Measurements from ENCODE around the gene SPZ1.
A peak's percentile ranks its signal among the peaks of the same experiment; 100 is the strongest.

SPZ1 gene

GRCh38 chr5:80283360-80283759, 36.4 kb upstream of the SPZ1 start:
- DNase-seq (ENCODE audit: low read depth) = no peak
- TF ChIP-seq, protein P1, sequence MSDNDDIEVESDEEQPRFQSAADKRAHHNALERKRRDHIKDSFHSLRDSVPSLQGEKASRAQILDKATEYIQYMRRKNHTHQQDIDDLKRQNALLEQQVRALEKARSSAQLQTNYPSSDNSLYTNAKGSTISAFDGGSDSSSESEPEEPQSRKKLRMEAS (IDR thresholded peaks at IDR 0.05; ENCODE audit: low read depth, low read length) = no peak
- TF ChIP-seq MYC (IDR thresholded peaks at IDR 0.05; ENCODE audit: low read depth, low read length) (no peak), POLR2A (IDR thresholded peaks at IDR 0.05; ENCODE audit: extremely low read depth, insufficient read length) (no peak)
- TF ChIP-seq, protein P2, sequence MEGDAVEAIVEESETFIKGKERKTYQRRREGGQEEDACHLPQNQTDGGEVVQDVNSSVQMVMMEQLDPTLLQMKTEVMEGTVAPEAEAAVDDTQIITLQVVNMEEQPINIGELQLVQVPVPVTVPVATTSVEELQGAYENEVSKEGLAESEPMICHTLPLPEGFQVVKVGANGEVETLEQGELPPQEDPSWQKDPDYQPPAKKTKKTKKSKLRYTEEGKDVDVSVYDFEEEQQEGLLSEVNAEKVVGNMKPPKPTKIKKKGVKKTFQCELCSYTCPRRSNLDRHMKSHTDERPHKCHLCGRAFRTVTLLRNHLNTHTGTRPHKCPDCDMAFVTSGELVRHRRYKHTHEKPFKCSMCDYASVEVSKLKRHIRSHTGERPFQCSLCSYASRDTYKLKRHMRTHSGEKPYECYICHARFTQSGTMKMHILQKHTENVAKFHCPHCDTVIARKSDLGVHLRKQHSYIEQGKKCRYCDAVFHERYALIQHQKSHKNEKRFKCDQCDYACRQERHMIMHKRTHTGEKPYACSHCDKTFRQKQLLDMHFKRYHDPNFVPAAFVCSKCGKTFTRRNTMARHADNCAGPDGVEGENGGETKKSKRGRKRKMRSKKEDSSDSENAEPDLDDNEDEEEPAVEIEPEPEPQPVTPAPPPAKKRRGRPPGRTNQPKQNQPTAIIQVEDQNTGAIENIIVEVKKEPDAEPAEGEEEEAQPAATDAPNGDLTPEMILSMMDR (IDR thresholded peaks at IDR 0.05; ENCODE audit: low read depth, low read length) = no peak
- H3K4me3 ChIP-seq (ENCODE audit: low read depth, low read length) = no peak overlapping the region

- no peak overlapping the region for H3K4me3 ChIP-seq (ENCODE audit: low read depth, low read length)
- peak; percentile 75 for DNase-seq (ENCODE audit: low read depth)
- peak; percentile 68; the same call in 1 of the 2 replicates for TF ChIP-seq MYC (IDR thresholded peaks at IDR 0.05; ENCODE audit: low read depth, low read length)
- TF ChIP-seq POLR2A (IDR thresholded peaks at IDR 0.05; ENCODE audit: extremely low read depth, insufficient read length) = no peak
- TF ChIP-seq, protein P1 (IDR thresholded peaks at IDR 0.05; ENCODE audit: low read depth, low read length) = peak; percentile 35; the same call in 1 of the 2 replicates
- TF ChIP-seq, protein P2 (IDR thresholded peaks at IDR 0.05; ENCODE audit: low read depth, low read length) = no peak
These were observed 35.1 kb upstream of the SPZ1 start for GRCh38 chr5:80284720-80285119.

- TF ChIP-seq POLR2A (IDR thresholded peaks at IDR 0.05; ENCODE audit: extremely low read depth, insufficient read length) (no peak), MYC (IDR thresholded peaks at IDR 0.05; ENCODE audit: low read depth, low read length) (no peak)
- TF ChIP-seq, protein P2 (IDR thresholded peaks at IDR 0.05; ENCODE audit: low read depth, low read length) = no peak
- TF ChIP-seq, protein P1 (IDR thresholded peaks at IDR 0.05; ENCODE audit: low read depth, low read length) = no peak
These were observed 31.6 kb upstream of the SPZ1 start for GRCh38 chr5:80288177-80288576.

DNA sequence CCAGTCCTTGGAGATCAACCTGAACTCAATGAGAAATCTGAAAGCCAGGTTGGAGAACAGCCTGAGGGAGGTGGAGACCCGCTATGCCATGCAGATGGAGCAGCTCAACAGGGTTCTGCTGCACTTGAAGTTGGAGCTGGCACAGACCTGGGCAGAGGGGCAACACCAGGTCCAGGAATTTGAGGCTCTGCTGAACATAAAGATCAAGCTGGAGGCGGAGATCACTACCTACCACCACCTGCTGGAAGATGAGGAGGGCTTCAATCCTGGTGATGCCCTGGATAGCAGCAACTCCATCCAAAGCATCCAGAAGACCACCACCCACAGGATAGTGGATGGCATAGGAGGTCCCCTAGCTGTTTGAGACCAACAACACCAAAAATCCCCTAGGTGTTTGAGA, 30.5 kb upstream of the SPZ1 start:
- no peak for TF ChIP-seq POLR2A (IDR thresholded peaks at IDR 0.05; ENCODE audit: extremely low read depth, insufficient read length)
- TF ChIP-seq, protein P2 (IDR thresholded peaks at IDR 0.05; ENCODE audit: low read depth, low read length) = no peak
- TF ChIP-seq, protein P1 (IDR thresholded peaks at IDR 0.05; ENCODE audit: low read depth, low read length) = no peak
- TF ChIP-seq MYC (IDR thresholded peaks at IDR 0.05; ENCODE audit: low read depth, low read length) = no peak
- H3K4me3 ChIP-seq (ENCODE audit: low read depth, low read length) = no peak overlapping the region
- no peak for DNase-seq (ENCODE audit: low read depth)

More at GRCh38 chr5:80288177-80288576, 31.6 kb upstream of the SPZ1 start:
- no peak for DNase-seq (ENCODE audit: low read depth)
- no peak overlapping the region for H3K4me3 ChIP-seq (ENCODE audit: low read depth, low read length)

- no peak overlapping the region for H3K4me3 ChIP-seq (ENCODE audit: low read depth, low read length)
- DNase-seq (ENCODE audit: low read depth) = no peak
- TF ChIP-seq, protein P2 (IDR thresholded peaks at IDR 0.05; ENCODE audit: low read depth, low read length) = no peak
- TF ChIP-seq POLR2A (IDR thresholded peaks at IDR 0.05; ENCODE audit: extremely low read depth, insufficient read length) = no peak
- TF ChIP-seq, protein P1 (IDR thresholded peaks at IDR 0.05; ENCODE audit: low read depth, low read length) = no peak
- no peak for TF ChIP-seq MYC (IDR thresholded peaks at IDR 0.05; ENCODE audit: low read depth, low read length)
These were observed 28.0 kb upstream of the SPZ1 start for GRCh38 chr5:80291761-80292160.

All from NB4 (cell line).